ENCODE results near the gene TRAPPC1.

Gene TRAPPC1

DNA sequence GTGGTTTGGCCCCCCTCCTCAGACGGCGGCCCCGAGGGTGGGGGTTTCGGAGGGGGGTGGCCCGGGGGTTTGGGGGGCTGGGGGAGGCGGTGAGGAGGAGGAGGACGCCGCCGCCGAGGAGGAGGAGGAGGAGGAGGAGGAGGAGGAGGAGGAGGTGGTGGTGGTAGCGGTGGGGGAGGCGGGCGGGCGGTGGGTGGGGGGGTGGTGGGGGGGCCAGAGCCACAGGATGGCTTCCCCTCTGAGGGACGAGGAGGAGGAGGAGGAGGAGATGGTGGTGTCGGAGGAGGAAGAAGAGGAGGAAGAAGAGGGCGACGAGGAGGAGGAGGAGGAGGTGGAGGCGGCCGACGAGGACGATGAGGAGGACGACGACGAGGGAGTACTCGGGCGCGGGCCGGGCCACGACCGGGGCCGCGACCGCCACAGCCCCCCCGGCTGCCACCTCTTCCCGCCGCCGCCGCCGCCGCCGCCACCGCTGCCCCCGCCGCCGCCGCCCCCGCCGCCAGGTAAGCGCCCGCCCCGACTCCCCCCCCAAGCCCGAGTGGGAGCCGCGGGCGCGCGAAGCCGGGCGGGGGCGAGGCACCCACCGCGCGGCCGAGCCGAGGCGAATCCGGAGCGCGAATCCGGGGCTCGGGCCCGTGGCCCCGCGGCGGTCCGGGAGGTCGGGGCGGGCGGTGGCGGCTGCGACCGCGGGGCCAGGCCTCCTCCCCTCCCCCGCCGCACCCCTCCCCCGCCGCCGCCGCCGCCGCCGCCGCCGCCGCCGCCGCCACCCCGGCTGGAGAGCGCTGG is 47.0 kb downstream of the TRAPPC1 start:
- peak overlapping the region; percentile 88 for H3K27ac ChIP-seq (ENCODE audit: low read depth, low read length)
- H3K9ac ChIP-seq (ENCODE audit: low read length) = no peak overlapping the region
- H3K4me3 ChIP-seq (ENCODE audit: low read depth in 1 of 2, low read length in 2 of 2) = peak overlapping the region in 1 of 2 donors; percentile 65
- no peaks in the 10 kb centered on the region for H3K27me3 ChIP-seq (ENCODE audit: control insufficient read depth in 1 of 2, insufficient read depth in 2 of 2, low read length in 2 of 2)
- H3K9me3 ChIP-seq (ENCODE audit: low read length) = no peaks in the 10 kb centered on the region
- no peaks in the 10 kb centered on the region for H3K36me3 ChIP-seq (ENCODE audit: insufficient read depth, low read length)
- peaks cover 42% of the 10 kb centered on the region for H3K4me1 ChIP-seq (ENCODE audit: insufficient read depth, low read length)

DNA sequence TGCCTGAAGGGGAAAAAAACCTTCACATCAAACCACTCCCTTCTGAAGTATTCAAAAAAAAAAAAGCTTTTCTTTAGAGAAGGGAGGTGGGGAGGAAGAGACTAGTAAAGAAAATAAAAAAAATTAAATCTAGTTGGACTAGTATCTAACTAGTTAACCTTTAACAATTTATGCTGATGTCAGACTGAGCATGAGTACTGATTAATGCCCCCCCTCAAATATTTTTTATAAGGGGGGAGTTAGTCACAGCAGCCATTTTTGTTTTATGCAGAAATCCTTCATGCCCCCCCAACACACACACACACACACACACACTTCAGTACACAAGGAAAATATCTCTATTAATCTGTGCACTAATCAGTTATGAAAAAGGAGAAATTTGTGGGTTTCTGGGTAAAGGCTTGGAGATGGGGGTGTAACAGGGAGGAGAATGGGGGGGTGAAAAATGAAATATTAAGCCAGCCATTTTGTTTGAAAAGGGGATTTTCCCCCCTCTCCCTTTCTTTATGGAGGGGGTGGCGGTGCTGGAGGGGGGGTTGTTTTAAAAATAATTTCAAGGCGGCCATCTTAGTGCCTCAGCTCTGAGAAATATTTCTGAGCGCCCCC is 47.9 kb downstream of the TRAPPC1 start:
- Histone ChIP-seq H3K9me3 (ENCODE audit: low read length) (no peaks in the 10 kb centered on the region), H3K36me3 (ENCODE audit: insufficient read depth, low read length) (no peaks in the 10 kb centered on the region), H3K27me3 (ENCODE audit: control insufficient read depth in 1 of 2, insufficient read depth in 2 of 2, low read length in 2 of 2) (no peaks in the 10 kb centered on the region), H3K9ac (ENCODE audit: low read length) (no peak overlapping the region), H3K4me1 (ENCODE audit: insufficient read depth, low read length) (peaks cover 33% of the 10 kb centered on the region), H3K27ac (ENCODE audit: low read depth, low read length) (peak overlapping the region; percentile 16), H3K4me3 (ENCODE audit: low read depth in 1 of 2, low read length in 2 of 2) (no peak overlapping the region)

DNA sequence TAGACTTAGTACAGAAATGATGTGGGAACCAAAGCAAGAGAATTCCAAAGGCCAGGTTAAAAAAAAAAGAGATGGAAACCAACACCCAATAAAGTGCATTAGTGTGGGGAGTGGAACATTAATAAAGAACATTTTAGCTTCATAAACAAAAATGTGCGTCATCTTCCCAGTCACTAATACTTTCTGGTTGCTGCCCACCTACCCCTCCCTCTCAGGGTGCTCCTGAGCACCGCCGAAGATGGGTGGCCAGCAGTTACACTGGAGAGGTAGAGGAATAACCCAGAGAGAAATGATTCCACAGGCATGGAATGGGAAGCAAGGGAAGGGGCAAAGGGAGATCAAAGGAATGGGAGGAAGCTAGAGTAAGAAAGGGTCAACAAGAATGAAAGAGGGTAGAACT is 49.1 kb downstream of the TRAPPC1 start:
- Histone ChIP-seq H3K9me3 (ENCODE audit: low read length) (no peaks in the 10 kb centered on the region), H3K9ac (ENCODE audit: low read length) (no peak overlapping the region), H3K4me3 (ENCODE audit: low read depth in 1 of 2, low read length in 2 of 2) (no peak overlapping the region), H3K36me3 (ENCODE audit: insufficient read depth, low read length) (no peaks in the 10 kb centered on the region), H3K27me3 (ENCODE audit: control insufficient read depth in 1 of 2, insufficient read depth in 2 of 2, low read length in 2 of 2) (no peaks in the 10 kb centered on the region), H3K27ac (ENCODE audit: low read depth, low read length) (no peak overlapping the region), H3K4me1 (ENCODE audit: insufficient read depth, low read length) (peaks cover 24% of the 10 kb centered on the region)

DNA sequence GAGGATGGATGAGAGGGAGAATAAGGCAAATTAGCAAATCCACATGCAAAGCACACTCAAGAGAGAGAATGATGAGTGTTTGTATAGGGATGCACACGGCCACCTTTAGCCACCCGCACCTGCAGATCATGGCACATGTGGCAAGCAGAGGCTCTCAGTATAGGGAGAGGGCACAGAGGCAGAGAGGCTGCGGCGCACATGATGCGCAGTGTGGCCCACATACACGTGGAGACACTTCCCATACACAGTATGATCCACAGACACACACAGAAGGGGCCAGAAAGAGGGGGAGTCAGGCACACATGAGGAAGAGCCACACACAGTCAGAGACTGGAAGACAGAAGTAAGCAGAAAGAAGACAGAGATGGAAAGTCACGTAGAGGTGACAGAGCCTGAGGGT is 49.7 kb downstream of the TRAPPC1 start:
- peaks cover 20% of the 10 kb centered on the region for H3K4me1 ChIP-seq (ENCODE audit: insufficient read depth, low read length)
- no peak overlapping the region for H3K27ac ChIP-seq (ENCODE audit: low read depth, low read length)
- no peak overlapping the region for H3K9ac ChIP-seq (ENCODE audit: low read length)
- H3K9me3 ChIP-seq (ENCODE audit: low read length) = no peaks in the 10 kb centered on the region
- no peaks in the 10 kb centered on the region for H3K27me3 ChIP-seq (ENCODE audit: control insufficient read depth in 1 of 2, insufficient read depth in 2 of 2, low read length in 2 of 2)
- no peaks in the 10 kb centered on the region for H3K36me3 ChIP-seq (ENCODE audit: insufficient read depth, low read length)
- no peak overlapping the region for H3K4me3 ChIP-seq (ENCODE audit: low read depth in 1 of 2, low read length in 2 of 2)

DNA sequence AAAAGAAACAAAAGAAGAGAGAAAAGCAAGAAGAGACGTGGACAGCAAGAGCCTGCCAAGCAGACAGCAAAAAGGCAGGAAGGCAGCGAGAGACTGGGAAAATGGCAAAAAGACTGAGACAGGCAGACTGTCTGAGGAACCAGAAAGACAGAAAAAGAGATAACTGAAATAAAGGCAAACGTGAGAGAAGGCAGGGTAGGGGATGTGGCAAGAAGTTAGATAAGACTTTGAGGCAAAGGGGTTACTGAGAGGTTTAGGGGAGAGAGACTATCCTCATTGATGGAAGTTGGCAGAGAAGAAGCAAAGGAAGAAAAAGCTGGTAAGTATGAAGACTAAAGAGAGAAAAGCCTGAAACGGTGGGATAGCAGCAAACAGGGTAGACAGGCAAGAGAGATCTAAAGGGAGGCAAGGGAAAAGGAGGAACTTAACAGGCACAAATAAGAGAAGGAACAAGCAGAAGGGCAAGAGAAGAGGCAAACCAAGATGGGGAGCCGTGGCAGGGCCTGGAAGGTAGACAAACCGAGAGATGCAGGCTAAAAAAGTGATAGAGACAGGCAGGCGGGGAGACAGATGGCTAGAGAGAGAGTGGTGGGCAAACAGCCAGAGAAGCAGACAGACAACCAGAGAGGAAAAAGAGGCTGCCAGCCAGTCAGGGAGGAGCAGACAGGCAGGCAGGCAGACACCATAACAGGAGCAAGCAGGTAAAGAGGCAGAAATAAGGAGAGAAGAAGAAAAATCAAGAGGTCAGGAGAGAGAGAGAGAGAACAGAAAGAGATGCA is 50.3 kb downstream of the TRAPPC1 start:
- H3K4me3 ChIP-seq (ENCODE audit: low read depth in 1 of 2, low read length in 2 of 2) = no peak overlapping the region
- no peak overlapping the region for H3K27ac ChIP-seq (ENCODE audit: low read depth, low read length)
- peaks cover 14% of the 10 kb centered on the region for H3K4me1 ChIP-seq (ENCODE audit: insufficient read depth, low read length)
- H3K9ac ChIP-seq (ENCODE audit: low read length) = no peak overlapping the region
- H3K27me3 ChIP-seq (ENCODE audit: control insufficient read depth in 1 of 2, insufficient read depth in 2 of 2, low read length in 2 of 2) = no peaks in the 10 kb centered on the region
- H3K9me3 ChIP-seq (ENCODE audit: low read length) = no peaks in the 10 kb centered on the region
- H3K36me3 ChIP-seq (ENCODE audit: insufficient read depth, low read length) = no peaks in the 10 kb centered on the region
